Measurements from ENCODE around the gene CDHR2.

GRCh38 chr5:176606032-176606431, 56.9 kb downstream of the CDHR2 start:
- TF ChIP-seq CTCF (IDR thresholded peaks at IDR 0.05) (no peak), ZFX (IDR thresholded peaks at IDR 0.05; ENCODE audit: borderline replicate concordance) (no peak)
